GM12878 (cell line): ENCODE results near the gene APOM. TPM values are rescaled to one million over a fixed set of nuclear protein-coding genes. Genes with fewer than 3 reads are reported as not detected.

Experiments
- BMI1 ChIP-seq: fragments of 450-650 bp; IDR thresholded peaks from 2 replicates; pipeline ENCODE4 v1.6.1; 2016; ENCODE audit warnings: mild to moderate bottlenecking, moderate library complexity, borderline replicate concordance
- CBX3 ChIP-seq: fragments of 200-600 bp; sonication (generic); IDR thresholded peaks from 2 replicates; pipeline ENCODE4 v1.6.1; 2016; ENCODE audit warnings: low read depth, borderline replicate concordance
- CHD2 ChIP-seq: IDR thresholded peaks from 2 replicates; pipeline ENCODE4 v1.6.1; 2011; ENCODE audit warnings: low read depth, low read length, improper control_type of control experiment, borderline replicate concordance
- E2F8 ChIP-seq: fragments of 450-650 bp; IDR thresholded peaks from 2 replicates; pipeline ENCODE4 v1.6.1; 2018; ENCODE audit warnings: mild to moderate bottlenecking, low read depth, moderate library complexity; ENCODE audit not compliant: partially characterized antibody
- EP300 ChIP-seq, 2 experiments: fragments of 150-350 bp in 1 of 2; IDR thresholded peaks; 2 replicates each; pipeline ENCODE4 v1.6.1; 2011 to 2012; ENCODE audit warnings: low read depth in 2 of 2, low read length in 2 of 2, borderline replicate concordance in 1 of 2, improper control_type of control experiment in 1 of 2, inconsistent platforms in 1 of 2; ENCODE audit not compliant: control insufficient read depth in 1 of 2
- ETV6 ChIP-seq, 2 experiments: fragments of 450-650 bp in 1 of 2; IDR thresholded peaks in 1 of 2; conservative IDR thresholded peaks in 1 of 2; 2 replicates each; pipeline ENCODE4 v1.6.1; 2014; ENCODE audit warnings: antibody characterized with exemption in 1 of 2, borderline replicate concordance in 1 of 2, low read depth in 1 of 2, mild to moderate bottlenecking in 1 of 2, moderate library complexity in 1 of 2
- EZH2 ChIP-seq: IDR thresholded peaks from 2 replicates; pipeline ENCODE4 v1.6.1; 2012; ENCODE audit warnings: low read depth, mild to moderate bottlenecking, control low read depth, inconsistent platforms, low read length, borderline replicate concordance; ENCODE audit not compliant: control insufficient read depth
- FOXM1 ChIP-seq: IDR thresholded peaks from 2 replicates; pipeline ENCODE4 v1.6.1; 2012; ENCODE audit warnings: low read depth, mild to moderate bottlenecking, inconsistent platforms, low read length, moderate library complexity
- HDAC2 ChIP-seq: fragments of 200-600 bp; sonication (generic); IDR thresholded peaks from 2 replicates; pipeline ENCODE4 v1.6.1; 2017
- HDGF ChIP-seq: fragments of 450-650 bp; IDR thresholded peaks from 2 replicates; pipeline ENCODE4 v1.6.1; 2016; ENCODE audit warnings: antibody characterized with exemption
- KLF5 ChIP-seq: fragments of 450-650 bp; IDR thresholded peaks from 2 replicates; pipeline ENCODE4 v1.6.1; 2014; ENCODE audit warnings: mild to moderate bottlenecking; ENCODE audit not compliant: partially characterized antibody
- NFIC ChIP-seq: IDR thresholded peaks from 2 replicates; pipeline ENCODE4 v1.6.1; 2012; ENCODE audit warnings: low read depth, mild to moderate bottlenecking, inconsistent platforms, low read length, moderate library complexity
- NR2C1 ChIP-seq: fragments of 450-650 bp; IDR thresholded peaks from 2 replicates; pipeline ENCODE4 v1.6.1; 2017; ENCODE audit warnings: antibody characterized with exemption, mild to moderate bottlenecking, moderate library complexity
- RAD21 ChIP-seq: IDR thresholded peaks from 2 replicates; pipeline ENCODE4 v1.6.1; 2011; ENCODE audit warnings: mild to moderate bottlenecking, low read depth, low read length, moderate library complexity; ENCODE audit not compliant: insufficient read depth
- RB1 ChIP-seq: fragments of 450-650 bp; formaldehyde crosslinking; IDR thresholded peaks from 2 replicates; pipeline ENCODE4 v1.6.1; 2017; ENCODE audit warnings: mild to moderate bottlenecking, borderline replicate concordance
- TCF3 ChIP-seq: IDR thresholded peaks from 2 replicates; pipeline ENCODE4 v1.6.1; 2012; ENCODE audit warnings: low read depth, mild to moderate bottlenecking, low read length, borderline replicate concordance; ENCODE audit not compliant: insufficient read depth
- polyA plus RNA-seq, 11 experiments: library from polyadenylated mRNA; depleted of rRNA in 4 of 11; unstranded in 6 of 11; stranded (reverse) in 5 of 11; fragments of >200 nt; fragmentation: Nextera tagmentation in 4 of 11; fragmentation: Illumina TruSeq in 1 of 11; extraction: Ambion mirVana in 4 of 11; extraction: Trizol in 1 of 11; gene quantifications; 1 replicate in 1 of 11; 2 replicates in 10 of 11; pipeline versions ENCODE4 v1.2.1 to v1.2.3, GENCODE V29; 2011 to 2016; ENCODE audit warnings: inconsistent platforms in 2 of 11, missing spikeins in 2 of 11, low read depth in 1 of 11
- total RNA-seq, 4 experiments: library from RNA; depleted of rRNA in 3 of 4; stranded (reverse); fragments of >200 nt in 3 of 4; fragmentation: Illumina TruSeq in 1 of 4; extraction: Trizol in 1 of 4; gene quantifications; 2 replicates each; pipeline versions ENCODE4 v1.2.1 to v1.2.3, GENCODE V29; 2013 to 2021
- TF ChIP-seq, protein P1 (sequence below): fragments of 450-650 bp; IDR thresholded peaks from 2 replicates; pipeline ENCODE4 v1.6.1; 2016; ENCODE audit warnings: mild to moderate bottlenecking
- TF ChIP-seq, protein P2 (sequence below): IDR thresholded peaks from 2 replicates; pipeline ENCODE4 v1.6.1; 2011; ENCODE audit warnings: borderline replicate concordance, low read depth, mild to moderate bottlenecking, moderate library complexity, low read length; ENCODE audit not compliant: insufficient read depth, poor library complexity, severe bottlenecking
- TF ChIP-seq, protein P3 (sequence below): IDR thresholded peaks from 2 replicates; pipeline ENCODE4 v1.6.1; 2012; ENCODE audit warnings: mild to moderate bottlenecking, low read depth, low read length

The APOM gene
- total and polyA plus RNA-seq, 10 of the 15 experiments (the other 5 are each of a cell fraction or from before 2014, with no cell fraction given) = 4.0 to 14.1 (median 7.1) TPM

GRCh38 chr6:31619805-31620585 is 35.7 kb upstream of the APOM start (continued):
- TF ChIP-seq HDAC2 (no peak), FOXM1 (no peak), NFIC (no peak), CBX3 (no peak), RB1 (peak; percentile 57; the same call in 1 of the 2 replicates), HDGF (peak; percentile 97), EP300 (IDR thresholded peaks at IDR 0.05; ENCODE audit: borderline replicate concordance in 1 of 2, control insufficient read depth in 1 of 2, low read depth in 2 of 2, low read length in 2 of 2) (peak in 1 of 2 experiments; percentile 35; a peak in 1 of 4 replicates), TCF3 (0 out of 2 replicates have a peak, but pooled peaks have one; percentile 69), NR2C1 (no peak), KLF5 (peak; percentile 88), EZH2 (no peak), ETV6 (conservative IDR thresholded peaks at IDR 0.05 in 1 of 2, IDR thresholded peaks at IDR 0.05 in 1 of 2; ENCODE audit: borderline replicate concordance in 1 of 2, low read depth in 1 of 2) (no peak), BMI1 (no peak), CHD2 (no peak; the same call in none of the 2 replicates), E2F8 (peak; percentile 82), RAD21 (no peak)
- TF ChIP-seq, protein P1, sequence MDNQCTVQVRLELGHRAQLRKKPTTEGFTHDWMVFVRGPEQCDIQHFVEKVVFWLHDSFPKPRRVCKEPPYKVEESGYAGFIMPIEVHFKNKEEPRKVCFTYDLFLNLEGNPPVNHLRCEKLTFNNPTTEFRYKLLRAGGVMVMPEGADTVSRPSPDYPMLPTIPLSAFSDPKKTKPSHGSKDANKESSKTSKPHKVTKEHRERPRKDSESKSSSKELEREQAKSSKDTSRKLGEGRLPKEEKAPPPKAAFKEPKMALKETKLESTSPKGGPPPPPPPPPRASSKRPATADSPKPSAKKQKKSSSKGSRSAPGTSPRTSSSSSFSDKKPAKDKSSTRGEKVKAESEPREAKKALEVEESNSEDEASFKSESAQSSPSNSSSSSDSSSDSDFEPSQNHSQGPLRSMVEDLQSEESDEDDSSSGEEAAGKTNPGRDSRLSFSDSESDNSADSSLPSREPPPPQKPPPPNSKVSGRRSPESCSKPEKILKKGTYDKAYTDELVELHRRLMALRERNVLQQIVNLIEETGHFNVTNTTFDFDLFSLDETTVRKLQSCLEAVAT = peak; percentile 84
- TF ChIP-seq, protein P2, sequence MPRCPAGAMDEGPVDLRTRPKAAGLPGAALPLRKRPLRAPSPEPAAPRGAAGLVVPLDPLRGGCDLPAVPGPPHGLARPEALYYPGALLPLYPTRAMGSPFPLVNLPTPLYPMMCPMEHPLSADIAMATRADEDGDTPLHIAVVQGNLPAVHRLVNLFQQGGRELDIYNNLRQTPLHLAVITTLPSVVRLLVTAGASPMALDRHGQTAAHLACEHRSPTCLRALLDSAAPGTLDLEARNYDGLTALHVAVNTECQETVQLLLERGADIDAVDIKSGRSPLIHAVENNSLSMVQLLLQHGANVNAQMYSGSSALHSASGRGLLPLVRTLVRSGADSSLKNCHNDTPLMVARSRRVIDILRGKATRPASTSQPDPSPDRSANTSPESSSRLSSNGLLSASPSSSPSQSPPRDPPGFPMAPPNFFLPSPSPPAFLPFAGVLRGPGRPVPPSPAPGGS = no peak
- TF ChIP-seq, protein P3, sequence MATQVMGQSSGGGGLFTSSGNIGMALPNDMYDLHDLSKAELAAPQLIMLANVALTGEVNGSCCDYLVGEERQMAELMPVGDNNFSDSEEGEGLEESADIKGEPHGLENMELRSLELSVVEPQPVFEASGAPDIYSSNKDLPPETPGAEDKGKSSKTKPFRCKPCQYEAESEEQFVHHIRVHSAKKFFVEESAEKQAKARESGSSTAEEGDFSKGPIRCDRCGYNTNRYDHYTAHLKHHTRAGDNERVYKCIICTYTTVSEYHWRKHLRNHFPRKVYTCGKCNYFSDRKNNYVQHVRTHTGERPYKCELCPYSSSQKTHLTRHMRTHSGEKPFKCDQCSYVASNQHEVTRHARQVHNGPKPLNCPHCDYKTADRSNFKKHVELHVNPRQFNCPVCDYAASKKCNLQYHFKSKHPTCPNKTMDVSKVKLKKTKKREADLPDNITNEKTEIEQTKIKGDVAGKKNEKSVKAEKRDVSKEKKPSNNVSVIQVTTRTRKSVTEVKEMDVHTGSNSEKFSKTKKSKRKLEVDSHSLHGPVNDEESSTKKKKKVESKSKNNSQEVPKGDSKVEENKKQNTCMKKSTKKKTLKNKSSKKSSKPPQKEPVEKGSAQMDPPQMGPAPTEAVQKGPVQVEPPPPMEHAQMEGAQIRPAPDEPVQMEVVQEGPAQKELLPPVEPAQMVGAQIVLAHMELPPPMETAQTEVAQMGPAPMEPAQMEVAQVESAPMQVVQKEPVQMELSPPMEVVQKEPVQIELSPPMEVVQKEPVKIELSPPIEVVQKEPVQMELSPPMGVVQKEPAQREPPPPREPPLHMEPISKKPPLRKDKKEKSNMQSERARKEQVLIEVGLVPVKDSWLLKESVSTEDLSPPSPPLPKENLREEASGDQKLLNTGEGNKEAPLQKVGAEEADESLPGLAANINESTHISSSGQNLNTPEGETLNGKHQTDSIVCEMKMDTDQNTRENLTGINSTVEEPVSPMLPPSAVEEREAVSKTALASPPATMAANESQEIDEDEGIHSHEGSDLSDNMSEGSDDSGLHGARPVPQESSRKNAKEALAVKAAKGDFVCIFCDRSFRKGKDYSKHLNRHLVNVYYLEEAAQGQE = 0 out of 2 replicates have a peak, but pooled peaks have one; percentile 10
